HTR-8/SVneo (cell line): Measurements from ENCODE around the gene TMEM132A.

Experiments used
- DNase-seq: peaks from one replicate; pipeline ENCODE4 v3.0.0; 2011; ENCODE audit warnings: low spot score, mixed read lengths; ENCODE audit not compliant: insufficient read length
- FAIRE-seq: peaks from 2 replicates; lab custom pipeline; 2011; peaks lifted over from hg19 to GRCh38; lab: Jason Lieb, UNC

TMEM132A gene

GRCh38 chr11:60977836-60978235 is 53.6 kb downstream of the TMEM132A start:
- FAIRE-seq: no peak
- no peak for DNase-seq

GRCh38 chr11:60978546-60979380 is 54.5 kb downstream of the TMEM132A start:
- no peak for DNase-seq
- FAIRE-seq: no peak

GRCh38 chr11:60981515-60981914 is 57.3 kb downstream of the TMEM132A start:
- FAIRE-seq (no peak), DNase-seq (no peak)

- FAIRE-seq (no peak), DNase-seq (no peak)
Observed at GRCh38 chr11:60982184-60982583, 57.9 kb downstream of the TMEM132A start.

- DNase-seq (no peak), FAIRE-seq (no peak)
Observed at GRCh38 chr11:60984149-60984548, 59.9 kb downstream of the TMEM132A start.

DNA sequence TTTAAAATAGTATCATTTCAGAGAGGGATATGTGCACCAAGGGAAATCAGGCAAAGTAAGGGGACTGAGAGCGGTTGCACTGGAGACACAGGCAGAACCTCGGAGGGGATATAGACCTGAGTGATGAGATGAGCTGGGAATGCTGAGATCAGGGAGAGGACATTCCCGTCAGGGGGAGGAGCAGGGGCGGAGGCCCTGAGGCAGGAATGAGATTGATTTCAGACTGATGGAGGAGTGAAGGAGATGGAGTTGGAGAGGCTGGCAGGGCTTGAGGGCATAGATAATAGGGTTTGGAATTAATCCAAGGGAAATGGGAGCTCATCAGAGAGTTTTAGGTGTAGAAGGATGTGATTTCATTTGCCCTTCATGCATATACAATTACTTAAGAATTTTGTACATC is 60.4 kb downstream of the TMEM132A start:
- DNase-seq (peak; percentile 17), FAIRE-seq (no peak)

DNA sequence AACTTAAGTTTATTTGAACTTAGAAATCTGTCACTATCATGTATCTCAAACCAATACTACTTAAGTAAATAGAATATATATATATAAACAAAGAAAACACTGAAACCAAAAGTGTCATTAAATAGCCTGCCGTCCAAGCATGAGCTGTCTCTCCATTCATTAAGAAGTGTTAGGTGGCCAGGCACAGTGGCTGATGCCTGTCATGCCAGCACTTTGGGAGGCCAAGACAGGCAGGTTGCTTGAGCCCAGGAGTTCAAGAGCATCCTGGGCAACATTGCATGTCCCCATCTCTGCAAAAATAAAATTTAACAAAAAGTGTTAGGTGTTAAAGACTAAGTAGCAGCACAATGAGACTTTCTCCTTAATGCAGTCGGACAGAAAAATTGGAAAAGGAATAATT is 61.2 kb downstream of the TMEM132A start:
- no peak for FAIRE-seq
- DNase-seq: no peak

- FAIRE-seq (no peak), DNase-seq (no peak)
Observed at GRCh38 chr11:60985991-60986915, 62.0 kb downstream of the TMEM132A start.
